HepG2 (cell line): ENCODE data around the gene FUT8. TPM values are rescaled to one million over a fixed set of nuclear protein-coding genes. Genes with fewer than 3 reads are reported as not detected.

Source experiments
- KLF16 ChIP-seq, 2 experiments: sonication (generic) in 1 of 2; formaldehyde crosslinking in 1 of 2; IDR thresholded peaks; 2 replicates each; pipeline versions ENCODE4 v1.6.1 to v1.8.0; 2016 to 2023; ENCODE audit warnings: missing genetic modification reagents in 2 of 2, missing compliant biosample characterization in 1 of 2
- NFIC ChIP-seq: IDR thresholded peaks from 2 replicates; pipeline ENCODE4 v1.6.1; 2012; ENCODE audit warnings: mild to moderate bottlenecking, low read length, inconsistent platforms
- RFXAP ChIP-seq: sonication (generic); formaldehyde crosslinking; IDR thresholded peaks from 2 replicates; pipeline ENCODE4 v1.4.0; 2020; ENCODE audit warnings: missing genetic modification reagents, borderline replicate concordance
- SMYD3 ChIP-seq: sonication (generic); formaldehyde crosslinking; IDR thresholded peaks from 2 replicates; pipeline ENCODE4 v1.8.1; 2023; ENCODE audit warnings: mild to moderate bottlenecking, missing genetic modification reagents
- SOX5 ChIP-seq: IDR thresholded peaks from 2 replicates; pipeline ENCODE4 v1.6.1; 2016; ENCODE audit warnings: borderline replicate concordance
- THRA ChIP-seq: sonication (generic); formaldehyde crosslinking; IDR thresholded peaks from 2 replicates; pipeline ENCODE4 v1.4.0; 2020; ENCODE audit warnings: missing genetic modification reagents, borderline replicate concordance
- ZBTB2 ChIP-seq: sonication (generic); formaldehyde crosslinking; IDR thresholded peaks from 2 replicates; pipeline ENCODE4 v1.8.0; 2022; ENCODE audit warnings: low read depth, missing genetic modification reagents
- ZHX2 ChIP-seq, 2 experiments: sonication (generic) in 1 of 2; formaldehyde crosslinking in 1 of 2; IDR thresholded peaks; 2 replicates each; pipeline versions ENCODE4 v1.6.1 to v1.9.0; 2014 to 2022; ENCODE audit warnings: antibody characterized with exemption in 1 of 2, borderline replicate concordance in 1 of 2, inconsistent platforms in 1 of 2, low read depth in 1 of 2, missing genetic modification reagents in 1 of 2
- ZNF562 ChIP-seq: sonication (generic); formaldehyde crosslinking; IDR thresholded peaks from 2 replicates; pipeline ENCODE4 v1.8.0; 2022; ENCODE audit warnings: missing genetic modification reagents, borderline replicate concordance
- ZNF605 ChIP-seq: sonication (generic); formaldehyde crosslinking; IDR thresholded peaks from 2 replicates; pipeline ENCODE4 v1.8.0; 2022; ENCODE audit warnings: mild to moderate bottlenecking, missing genetic modification reagents
- polyA plus RNA-seq, 8 experiments: library from polyadenylated mRNA; depleted of rRNA in 3 of 8; stranded (reverse) in 7 of 8; unstranded in 1 of 8; fragments of >200 nt; fragmentation: Illumina TruSeq in 4 of 8; extraction: Trizol in 4 of 8; gene quantifications; 2 replicates each; pipeline versions ENCODE4 v1.2.1 to v1.2.3, GENCODE V29; 2011 to 2016; ENCODE audit warnings: low read depth in 4 of 8, missing spikeins in 1 of 8, mixed read lengths in 1 of 8; ENCODE audit not compliant: insufficient read depth in 1 of 8
- total RNA-seq, 5 experiments: library from RNA; depleted of rRNA; stranded (reverse); fragments of >200 nt; fragmentation: Illumina TruSeq; extraction: Trizol; gene quantifications; 2 replicates each; pipeline ENCODE4 v1.2.3, GENCODE V29; 2016; ENCODE audit warnings: low read depth in 1 of 5
- TF ChIP-seq, protein P1 (sequence below): sonication (generic); formaldehyde crosslinking; IDR thresholded peaks from 2 replicates; pipeline ENCODE4 v1.5.1; 2020; ENCODE audit warnings: mild to moderate bottlenecking, missing genetic modification reagents, moderate library complexity

The FUT8 gene
- total and polyA plus RNA-seq, 2 of the 13 experiments (the other 11 are each of a cell fraction or from before 2014, with no cell fraction given) = 9.3 to 17.5 TPM

- TF ChIP-seq ZNF562 (CRISPR knock-in tag) (no peak), NFIC (no peak), RFXAP (CRISPR knock-in tag) (peak; percentile 77; the same call in 1 of the 2 replicates), SMYD3 (CRISPR knock-in tag) (no peak), ZHX2 (IDR thresholded peaks at IDR 0.05; ENCODE audit: low read depth) (peak; percentile 35; the same call in 1 of the 2 replicates), ZHX2 (CRISPR knock-in tag; IDR thresholded peaks at IDR 0.05; ENCODE audit: borderline replicate concordance) (0 out of 2 replicates have a peak, but pooled peaks have one; percentile 24), SOX5 (CRISPR knock-in tag) (peak; percentile 49; the same call in 1 of the 2 replicates), KLF16 (CRISPR knock-in tag; IDR thresholded peaks at IDR 0.05) (peak in 1 of 2 experiments; percentile 68; a peak in 1 of 4 replicates), THRA (CRISPR knock-in tag) (peak; percentile 21; the same call in 1 of the 2 replicates), ZBTB2 (CRISPR knock-in tag) (no peak; the same call in 1 of the 2 replicates), ZNF605 (peak; percentile 16; the same call in 1 of the 2 replicates)
- TF ChIP-seq, protein P1, sequence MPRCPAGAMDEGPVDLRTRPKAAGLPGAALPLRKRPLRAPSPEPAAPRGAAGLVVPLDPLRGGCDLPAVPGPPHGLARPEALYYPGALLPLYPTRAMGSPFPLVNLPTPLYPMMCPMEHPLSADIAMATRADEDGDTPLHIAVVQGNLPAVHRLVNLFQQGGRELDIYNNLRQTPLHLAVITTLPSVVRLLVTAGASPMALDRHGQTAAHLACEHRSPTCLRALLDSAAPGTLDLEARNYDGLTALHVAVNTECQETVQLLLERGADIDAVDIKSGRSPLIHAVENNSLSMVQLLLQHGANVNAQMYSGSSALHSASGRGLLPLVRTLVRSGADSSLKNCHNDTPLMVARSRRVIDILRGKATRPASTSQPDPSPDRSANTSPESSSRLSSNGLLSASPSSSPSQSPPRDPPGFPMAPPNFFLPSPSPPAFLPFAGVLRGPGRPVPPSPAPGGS (CRISPR knock-in tag) = peak; percentile 64; the same call in 1 of the 2 replicates
Measured at GRCh38 chr14:65412032-65412846, at the start of gene FUT8 (continued).
